Cardiac muscle cell (in vitro differentiated cells and primary cell): ENCODE data around the gene ATP6V1G2. TPM values are rescaled to one million over a fixed set of nuclear protein-coding genes. Genes with fewer than 3 reads are reported as not detected.

ENCODE experiments used
- DNase-seq, 2 donors: peaks; one replicate each; pipeline versions ENCODE4 v3.0.0 to v3.0.0-alpha.2; 2010 to 2017; ENCODE audit warnings: low read depth in 1 of 2, low spot score in 1 of 2
- H3K27ac ChIP-seq: fragments of 200-600 bp; sonication (generic); 2 replicates; pipeline ENCODE4 v1.5.1; 2016
- H3K27me3 ChIP-seq: fragments of 200-600 bp; sonication (generic); 2 replicates; pipeline ENCODE4 v1.6.0; 2016; ENCODE audit warnings: control low read depth
- H3K36me3 ChIP-seq: fragments of 200-600 bp; sonication (generic); 2 replicates; pipeline ENCODE4 v1.5.1; 2016; ENCODE audit warnings: control low read depth
- H3K4me1 ChIP-seq: fragments of 200-600 bp; sonication (generic); 2 replicates; pipeline ENCODE4 v1.8.1; 2017; ENCODE audit warnings: low read depth, mild to moderate bottlenecking, mixed run types
- H3K4me3 ChIP-seq: fragments of 200-600 bp; sonication (generic); 2 replicates; pipeline ENCODE4 v1.5.1; 2016; ENCODE audit warnings: mild to moderate bottlenecking
- H3K9me3 ChIP-seq: fragments of 200-600 bp; sonication (generic); 2 replicates; pipeline ENCODE4 v1.5.1; 2017; ENCODE audit warnings: low read depth, mild to moderate bottlenecking, control low read depth
- polyA plus RNA-seq: library from polyadenylated mRNA; unstranded; fragments of >200 nt; fragmentation: Nextera tagmentation; extraction: Ambion mirVana; gene quantifications from 2 replicates; pipeline ENCODE4 v1.2.1, GENCODE V29; 2016
- total RNA-seq: library from RNA; depleted of rRNA; stranded (reverse); fragments of >200 nt; gene quantifications from 2 replicates; pipeline ENCODE4 v1.2.3, GENCODE V29; 2016
- TF ChIP-seq, protein P1 (sequence below): IDR thresholded peaks from 2 replicates; pipeline ENCODE4 v1.5.1; 2012; ENCODE audit warnings: low read depth, mild to moderate bottlenecking, low read length

Gene ATP6V1G2
- total and polyA plus RNA-seq, 2 experiments from 2014 or later = 28.8 to 32.7 TPM

DNA sequence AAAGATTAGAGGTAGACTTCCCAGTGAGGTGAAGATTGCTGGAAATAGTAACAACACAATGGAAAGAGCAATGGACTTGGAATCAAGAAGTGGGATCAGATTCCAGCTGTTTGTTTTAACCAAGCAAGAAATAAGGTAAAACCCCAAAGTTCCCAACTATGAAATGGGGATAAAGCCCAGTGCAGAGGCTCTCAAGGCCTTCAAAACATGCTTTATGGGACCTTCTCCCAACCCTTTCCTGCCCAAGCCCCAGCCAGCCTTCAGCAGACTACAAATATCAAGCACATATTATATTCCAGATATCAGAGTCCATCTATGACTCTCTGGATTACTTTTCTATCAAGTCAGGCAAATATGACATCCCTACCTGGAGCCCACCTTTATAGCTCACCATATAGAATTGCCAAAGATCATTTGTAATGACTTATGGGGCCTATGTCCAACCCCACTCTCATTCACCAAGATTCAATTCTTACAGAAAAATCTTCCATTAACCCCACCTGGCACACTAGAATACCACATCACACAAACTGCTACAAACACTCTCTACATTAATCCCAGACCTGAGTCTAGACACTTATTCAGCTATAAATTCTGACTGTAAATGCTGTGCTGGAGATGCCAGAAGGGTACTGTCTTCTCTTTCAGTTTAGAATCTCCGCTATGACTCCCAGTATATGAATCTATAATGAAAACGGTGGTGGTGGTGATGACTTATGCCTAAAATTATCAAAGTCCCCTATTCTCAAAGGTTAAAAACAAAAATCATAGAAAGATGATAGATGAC, 10.7 kb downstream of the ATP6V1G2 start:
- H3K4me1 ChIP-seq = peaks cover 15% of the 10 kb centered on the region
- no peaks in the 10 kb centered on the region for H3K27me3 ChIP-seq
- TF ChIP-seq, protein P1, sequence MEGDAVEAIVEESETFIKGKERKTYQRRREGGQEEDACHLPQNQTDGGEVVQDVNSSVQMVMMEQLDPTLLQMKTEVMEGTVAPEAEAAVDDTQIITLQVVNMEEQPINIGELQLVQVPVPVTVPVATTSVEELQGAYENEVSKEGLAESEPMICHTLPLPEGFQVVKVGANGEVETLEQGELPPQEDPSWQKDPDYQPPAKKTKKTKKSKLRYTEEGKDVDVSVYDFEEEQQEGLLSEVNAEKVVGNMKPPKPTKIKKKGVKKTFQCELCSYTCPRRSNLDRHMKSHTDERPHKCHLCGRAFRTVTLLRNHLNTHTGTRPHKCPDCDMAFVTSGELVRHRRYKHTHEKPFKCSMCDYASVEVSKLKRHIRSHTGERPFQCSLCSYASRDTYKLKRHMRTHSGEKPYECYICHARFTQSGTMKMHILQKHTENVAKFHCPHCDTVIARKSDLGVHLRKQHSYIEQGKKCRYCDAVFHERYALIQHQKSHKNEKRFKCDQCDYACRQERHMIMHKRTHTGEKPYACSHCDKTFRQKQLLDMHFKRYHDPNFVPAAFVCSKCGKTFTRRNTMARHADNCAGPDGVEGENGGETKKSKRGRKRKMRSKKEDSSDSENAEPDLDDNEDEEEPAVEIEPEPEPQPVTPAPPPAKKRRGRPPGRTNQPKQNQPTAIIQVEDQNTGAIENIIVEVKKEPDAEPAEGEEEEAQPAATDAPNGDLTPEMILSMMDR = no peak
- peaks cover 91% of the 10 kb centered on the region for H3K36me3 ChIP-seq
- no peaks in the 10 kb centered on the region for H3K9me3 ChIP-seq
- H3K27ac ChIP-seq = no peak overlapping the region
- H3K4me3 ChIP-seq = no peak overlapping the region
- DNase-seq = no peak

DNA sequence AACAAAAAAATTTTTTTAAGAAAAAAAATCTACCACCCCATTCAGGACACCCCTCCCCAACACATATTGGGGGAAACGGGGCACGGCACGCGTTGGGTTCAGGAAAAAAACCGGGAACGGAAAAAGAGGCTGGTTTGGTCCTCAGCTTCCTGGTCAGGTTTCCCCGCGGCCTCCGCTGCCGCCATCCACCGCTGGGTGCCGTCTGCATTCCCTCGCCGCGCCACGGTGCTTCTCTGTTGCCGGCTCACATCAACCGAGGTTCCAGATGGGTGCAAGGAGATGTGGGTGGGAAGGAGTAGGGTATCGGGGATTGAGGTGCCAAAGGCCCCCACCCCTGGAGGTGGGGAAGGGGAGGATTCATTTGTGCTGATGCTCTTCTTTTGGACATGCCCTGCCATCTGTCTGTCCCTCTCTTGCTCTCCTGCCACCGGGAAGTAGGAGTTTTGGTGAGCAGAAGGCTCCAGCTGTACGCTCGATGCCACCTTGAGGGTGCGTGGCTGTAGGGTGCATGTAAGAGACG, 11.8 kb downstream of the ATP6V1G2 start:
- no peaks in the 10 kb centered on the region for H3K9me3 ChIP-seq
- H3K4me1 ChIP-seq = peaks cover 4% of the 10 kb centered on the region
- no peak for DNase-seq
- TF ChIP-seq, protein P1 = no peak
- H3K27ac ChIP-seq = no peak overlapping the region
- H3K36me3 ChIP-seq = peaks cover 88% of the 10 kb centered on the region
- no peak overlapping the region for H3K4me3 ChIP-seq
- H3K27me3 ChIP-seq = no peaks in the 10 kb centered on the region

DNA sequence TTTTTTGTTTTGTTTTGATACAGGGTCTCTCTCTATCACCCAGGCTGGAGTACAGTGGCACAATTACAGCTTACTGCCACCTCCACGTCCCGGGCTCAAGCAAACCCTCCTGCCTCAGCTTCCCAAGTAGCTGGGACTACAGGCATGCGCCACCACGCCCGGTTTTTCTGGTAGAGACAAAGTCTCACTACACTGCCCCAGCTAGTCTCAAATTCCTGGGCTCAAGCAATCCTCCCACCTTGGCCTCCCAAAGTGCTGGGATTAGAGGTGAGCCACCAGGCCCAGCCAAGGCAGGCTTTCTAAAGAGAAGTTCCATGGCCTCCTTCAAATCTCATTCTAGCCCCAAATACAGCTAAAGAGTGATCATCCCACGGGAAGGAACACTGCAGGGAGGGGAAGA, 12.4 kb downstream of the ATP6V1G2 start:
- H3K9me3 ChIP-seq = no peaks in the 10 kb centered on the region
- no peaks in the 10 kb centered on the region for H3K27me3 ChIP-seq
- no peak overlapping the region for H3K27ac ChIP-seq
- no peak for DNase-seq
- H3K4me3 ChIP-seq = no peak overlapping the region
- TF ChIP-seq, protein P1 = no peak
- H3K36me3 ChIP-seq = peaks cover 83% of the 10 kb centered on the region
- H3K4me1 ChIP-seq = no peaks in the 10 kb centered on the region

DNA sequence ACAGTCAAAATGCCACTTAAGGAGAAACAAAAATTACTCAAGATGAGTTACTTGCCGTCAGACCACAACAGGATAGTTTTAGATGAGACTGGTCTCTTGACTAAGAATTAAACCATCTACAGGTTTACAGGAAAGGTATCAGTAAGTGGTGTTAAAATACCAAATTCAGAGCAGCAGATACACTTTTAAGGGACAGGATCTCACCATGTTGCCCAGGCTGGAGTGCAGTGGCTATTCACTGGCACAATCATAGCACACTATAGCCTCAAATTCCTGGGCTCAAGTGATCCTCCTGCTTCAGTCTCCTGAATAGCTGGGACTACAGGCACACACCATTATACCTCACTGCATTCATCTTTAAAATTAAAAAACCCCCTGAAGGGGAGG, 13.0 kb downstream of the ATP6V1G2 start:
- Histone ChIP-seq H3K4me3 (no peak overlapping the region), H3K4me1 (no peaks in the 10 kb centered on the region), H3K27me3 (no peaks in the 10 kb centered on the region), H3K9me3 (no peaks in the 10 kb centered on the region), H3K27ac (peak overlapping the region; percentile 68), H3K36me3 (peaks cover 77% of the 10 kb centered on the region)
- DNase-seq = no peak
- TF ChIP-seq, protein P1 = no peak

DNA sequence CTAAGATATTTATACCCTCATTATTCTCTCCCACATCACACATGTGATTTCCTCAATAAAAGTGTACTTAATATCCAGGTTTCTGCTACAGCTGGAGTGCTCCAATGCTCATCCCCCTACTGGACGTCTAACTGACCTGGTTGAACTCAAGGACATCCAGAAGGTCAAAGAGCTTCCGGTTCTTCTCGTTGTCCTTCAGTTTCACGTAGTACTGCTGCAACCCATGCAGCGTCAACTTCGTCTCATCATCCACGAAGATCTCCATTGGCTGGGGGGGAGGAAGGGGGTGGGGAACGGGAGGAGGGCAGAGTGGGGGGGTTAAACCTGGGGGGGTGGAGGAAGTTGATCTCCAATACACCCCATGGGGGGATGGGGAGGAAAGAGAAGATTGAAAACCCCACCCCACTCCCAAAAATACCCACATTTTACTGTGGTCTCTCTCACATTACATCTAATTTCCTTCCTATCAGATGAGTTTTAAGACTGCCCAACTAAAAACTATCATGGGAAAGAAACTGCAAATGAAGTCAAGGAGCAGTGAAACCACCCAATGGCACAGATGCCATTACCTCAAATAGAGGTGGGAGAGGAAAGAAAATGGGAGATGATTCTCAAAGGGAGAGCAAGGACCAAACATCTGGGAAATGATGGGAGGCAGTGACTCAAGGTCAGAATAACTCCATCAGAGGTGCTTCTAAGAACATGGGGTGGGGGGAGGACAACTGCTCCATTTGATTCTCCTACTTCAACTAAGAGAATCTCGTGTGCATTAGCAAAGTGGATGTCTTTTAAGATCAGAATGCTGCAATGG, 13.6 kb downstream of the ATP6V1G2 start:
- Histone ChIP-seq H3K36me3 (peaks cover 73% of the 10 kb centered on the region), H3K4me1 (no peaks in the 10 kb centered on the region), H3K27me3 (no peaks in the 10 kb centered on the region), H3K27ac (peak overlapping the region; percentile 68), H3K9me3 (no peaks in the 10 kb centered on the region), H3K4me3 (no peak overlapping the region)
- TF ChIP-seq, protein P1 = no peak
- no peak for DNase-seq
